Naive B cell (primary cell): ENCODE data around the gene MAEA. TPM values are rescaled to one million over a fixed set of nuclear protein-coding genes. Genes with fewer than 3 reads are reported as not detected.

Experiments used
- ATAC-seq, 2 donors: fragments of 150-1000 bp; cut with Tn5 transposase; 2 replicates each; pipeline ENCODE4 v1.10.0; 2021; ENCODE audit warnings: low read depth in 2 of 2, mild to moderate bottlenecking in 2 of 2, moderate library complexity in 2 of 2
- DNase-seq: peaks from one replicate; pipeline ENCODE4 v3.0.0; 2022
- H3K27ac Mint-ChIP-seq, 6 donors: one replicate each; pipeline ENCODE4 v1.8.0; 2020 to 2022; ENCODE audit warnings: mild to moderate bottlenecking in 6 of 6, mixed read lengths in 6 of 6, moderate library complexity in 5 of 6, inconsistent platforms in 2 of 6
- H3K27me3 Mint-ChIP-seq, 3 donors: one replicate each; pipeline ENCODE4 v1.8.0; 2021 to 2022; ENCODE audit warnings: mixed read lengths in 3 of 3, mild to moderate bottlenecking in 1 of 3
- H3K36me3 Mint-ChIP-seq, 2 donors: one replicate each; pipeline ENCODE4 v1.8.0; 2020 to 2022; ENCODE audit warnings: mixed read lengths in 2 of 2, inconsistent platforms in 1 of 2, mild to moderate bottlenecking in 1 of 2
- H3K4me1 Mint-ChIP-seq, 3 donors: one replicate each; pipeline ENCODE4 v1.8.0; 2020 to 2022; ENCODE audit warnings: mixed read lengths in 3 of 3, inconsistent platforms in 1 of 3, mild to moderate bottlenecking in 1 of 3, moderate library complexity in 1 of 3
- H3K4me3 Mint-ChIP-seq, 8 donors: one replicate each; pipeline ENCODE4 v1.8.0; 2020 to 2022; ENCODE audit warnings: mild to moderate bottlenecking in 8 of 8, mixed read lengths in 8 of 8, moderate library complexity in 8 of 8, inconsistent platforms in 2 of 8
- H3K9me3 Mint-ChIP-seq, 7 donors: one replicate each; pipeline ENCODE4 v1.8.0; 2020 to 2022; ENCODE audit warnings: mixed read lengths in 7 of 7, mild to moderate bottlenecking in 5 of 7, inconsistent platforms in 2 of 7, moderate library complexity in 1 of 7
- polyA plus RNA-seq, 6 donors: library from polyadenylated mRNA; unstranded; fragments of 300-500 nt; fragmentation: Illumina TruSeq; gene quantifications; one replicate each; pipeline ENCODE4 v1.2.3, GENCODE V29; 2021; ENCODE audit warnings: low read depth in 6 of 6

The MAEA gene
- 10 to 100 TPM; 45.7 to 72.6 (median 57.1) TPM for polyA plus RNA-seq

DNA sequence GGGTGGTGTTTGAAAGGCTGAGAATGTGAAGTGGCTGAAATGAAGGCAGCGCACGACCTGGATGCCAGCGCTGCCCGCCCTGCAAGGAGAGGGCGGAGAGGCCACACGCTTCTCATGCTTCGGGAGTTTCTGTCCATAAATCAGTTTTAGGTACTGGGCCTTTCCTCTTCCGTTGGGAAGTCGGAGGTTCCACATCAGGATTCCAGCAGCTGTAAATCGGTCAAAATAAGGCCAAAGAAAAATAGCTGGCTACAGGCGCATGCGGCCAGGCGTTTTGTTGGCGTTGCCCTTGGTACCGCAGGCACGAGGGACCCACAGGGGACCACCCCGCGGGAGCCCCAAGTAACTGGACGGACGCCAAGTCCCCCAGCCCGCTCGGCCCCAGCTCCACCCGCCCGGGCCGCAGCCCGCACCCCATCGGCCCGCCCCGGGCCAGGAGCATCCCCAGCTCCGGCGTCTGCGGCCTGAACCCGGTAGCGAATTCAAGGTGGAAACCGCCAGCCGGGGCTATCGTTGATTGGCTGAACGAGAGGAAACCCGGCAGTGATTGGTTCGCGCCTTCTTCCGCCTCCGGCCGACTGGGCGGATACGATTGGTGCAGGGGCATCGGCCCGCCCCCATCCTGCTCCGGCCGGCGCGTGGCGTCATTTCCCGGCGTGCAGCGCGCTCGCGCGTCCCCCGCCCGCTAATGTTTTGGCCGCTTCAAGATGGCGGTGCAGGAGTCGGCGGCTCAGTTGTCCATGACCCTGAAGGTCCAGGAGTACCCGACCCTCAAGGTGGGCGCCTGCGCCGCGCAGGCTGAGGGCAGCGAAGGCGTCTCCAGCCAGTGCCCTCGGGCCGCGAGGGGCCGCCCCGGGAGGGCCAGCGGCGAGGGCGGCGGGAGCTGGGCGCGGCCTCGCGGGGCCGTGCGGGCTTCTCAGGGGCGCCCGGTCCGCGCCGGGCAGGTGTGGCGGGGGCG lies at the start of gene MAEA:
Gene MAEA, plus strand, starts transcription at position 685 of the 958 bp plus-strand sequence. Its CDS starts 23 bp downstream, at position 708.
- ATAC-seq (peak; percentile 97), DNase-seq (peak; percentile 97)
- Mint-ChIP-seq H3K27me3 (peaks cover 0 to 4% (median 0%) of the 10 kb centered on the region in 3 donors), H3K4me3 (peak within 1 kb of the TSS; percentile 85 to 95 (median 90)), H3K9me3 (peaks cover 0 to 5% (median 4%) of the 10 kb centered on the region in 7 donors), H3K36me3 (peaks cover 0 to 8% of the 10 kb centered on the region in 2 donors), H3K27ac (peak within 1 kb of the TSS; percentile 89 to 96 (median 92)), H3K4me1 (peaks cover 31 to 45% (median 43%) of the 10 kb centered on the region in 3 donors)

DNA sequence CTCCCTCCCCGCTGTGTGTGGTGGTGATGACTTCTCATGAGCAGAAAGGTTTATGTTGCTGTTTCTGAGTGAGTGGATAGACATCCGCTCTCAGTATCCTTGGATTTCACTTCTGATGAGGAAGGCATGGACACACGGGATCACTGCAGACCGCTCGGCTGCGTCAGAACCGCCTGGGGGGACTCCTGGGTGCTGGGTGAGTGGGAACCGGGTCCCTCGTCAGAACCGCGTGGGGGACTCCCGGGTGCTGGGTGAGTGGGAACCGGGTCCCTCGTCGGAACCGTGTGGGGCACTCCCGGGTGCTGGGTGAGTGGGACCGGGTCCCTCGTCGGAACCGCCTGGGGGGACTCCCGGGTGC lies 49.8 kb upstream of the MAEA start:
- Mint-ChIP-seq H3K27ac (no peak overlapping the region), H3K27me3 (no peaks in the 10 kb centered on the region), H3K4me3 (no peak overlapping the region), H3K4me1 (peaks cover 24 to 39% (median 27%) of the 10 kb centered on the region in 3 donors), H3K36me3 (peaks cover 0 to 5% of the 10 kb centered on the region in 2 donors), H3K9me3 (no peaks in the 10 kb centered on the region)
- ATAC-seq (no peak), DNase-seq (no peak)

DNA sequence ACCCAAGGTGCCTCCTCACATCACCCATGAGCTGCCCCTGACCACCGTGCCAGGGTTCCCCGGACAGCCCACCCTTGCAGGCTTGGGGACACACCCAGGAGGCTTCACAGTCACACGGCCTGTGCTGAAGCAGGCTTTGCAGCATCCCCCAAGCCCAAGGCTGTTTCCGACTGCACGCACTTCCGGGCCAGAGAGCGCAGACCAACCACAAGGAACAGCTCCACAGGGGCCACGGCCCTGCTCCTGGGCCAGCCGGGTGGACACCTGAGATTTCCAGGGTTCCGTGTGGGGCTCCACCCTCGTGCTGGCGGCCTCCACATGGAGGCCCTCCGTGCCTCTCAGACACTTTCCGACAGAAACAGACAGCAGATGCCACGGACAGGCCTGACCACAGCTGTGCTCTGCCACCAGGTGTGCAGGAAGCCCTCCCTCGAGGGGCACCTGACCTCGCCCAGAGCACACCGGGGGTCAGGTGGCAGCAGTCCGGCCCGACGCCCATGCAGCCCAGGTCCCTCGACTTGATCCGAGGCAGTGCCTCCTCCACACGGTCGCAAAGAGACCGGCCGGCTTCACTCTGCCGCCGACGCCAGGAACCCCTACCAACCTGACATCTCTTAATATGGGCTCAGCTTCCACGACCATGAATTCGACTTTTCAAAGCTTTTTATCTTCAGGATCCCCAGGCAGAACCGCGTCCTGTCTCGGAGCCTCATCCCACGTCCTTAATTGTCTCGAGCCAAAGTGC lies 48.8 kb upstream of the MAEA start:
- peaks cover 30 to 43% (median 37%) of the 10 kb centered on the region in 3 donors for H3K4me1 Mint-ChIP-seq
- ATAC-seq (no peak), DNase-seq (no peak)
- no peaks in the 10 kb centered on the region for H3K27me3 Mint-ChIP-seq
- H3K36me3 Mint-ChIP-seq, result no peaks in the 10 kb centered on the region
- peak overlapping the region in 1 of 6 donors; percentile 80 for H3K27ac Mint-ChIP-seq
- H3K9me3 Mint-ChIP-seq, result no peaks in the 10 kb centered on the region
- H3K4me3 Mint-ChIP-seq, result peak overlapping the region in 3 of 8 donors; percentile 9 to 63 (median 38)

DNA sequence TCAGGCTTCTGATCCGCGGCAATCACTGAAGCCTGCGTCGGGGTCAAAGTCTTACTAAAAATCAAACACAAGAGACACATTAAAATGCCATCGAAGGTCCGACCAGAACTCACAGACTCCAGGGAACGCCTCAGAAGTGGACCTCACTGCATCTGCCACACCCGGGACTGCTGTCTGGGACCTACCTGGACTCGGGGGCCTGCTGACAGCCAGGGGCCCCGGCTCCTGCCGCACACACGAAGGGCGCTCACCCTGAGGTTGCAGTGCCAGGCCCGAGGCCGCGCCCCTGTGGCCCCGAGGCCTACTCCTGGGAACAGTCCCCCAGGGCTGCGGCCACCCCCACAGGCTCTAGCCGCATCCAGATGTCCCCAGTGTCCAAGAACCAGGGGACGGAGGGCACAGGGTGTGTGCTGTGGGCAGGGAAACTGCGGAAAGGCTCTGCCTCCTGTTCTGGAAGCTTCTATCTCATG lies 48.2 kb upstream of the MAEA start:
- Mint-ChIP-seq H3K9me3 (no peaks in the 10 kb centered on the region), H3K4me3 (peak overlapping the region in 2 of 8 donors; percentile 38 to 63), H3K27ac (peak overlapping the region in 1 of 6 donors; percentile 80), H3K36me3 (no peaks in the 10 kb centered on the region), H3K27me3 (no peaks in the 10 kb centered on the region), H3K4me1 (peaks cover 30 to 49% (median 43%) of the 10 kb centered on the region in 3 donors)
- ATAC-seq (no peak), DNase-seq (no peak)

DNA sequence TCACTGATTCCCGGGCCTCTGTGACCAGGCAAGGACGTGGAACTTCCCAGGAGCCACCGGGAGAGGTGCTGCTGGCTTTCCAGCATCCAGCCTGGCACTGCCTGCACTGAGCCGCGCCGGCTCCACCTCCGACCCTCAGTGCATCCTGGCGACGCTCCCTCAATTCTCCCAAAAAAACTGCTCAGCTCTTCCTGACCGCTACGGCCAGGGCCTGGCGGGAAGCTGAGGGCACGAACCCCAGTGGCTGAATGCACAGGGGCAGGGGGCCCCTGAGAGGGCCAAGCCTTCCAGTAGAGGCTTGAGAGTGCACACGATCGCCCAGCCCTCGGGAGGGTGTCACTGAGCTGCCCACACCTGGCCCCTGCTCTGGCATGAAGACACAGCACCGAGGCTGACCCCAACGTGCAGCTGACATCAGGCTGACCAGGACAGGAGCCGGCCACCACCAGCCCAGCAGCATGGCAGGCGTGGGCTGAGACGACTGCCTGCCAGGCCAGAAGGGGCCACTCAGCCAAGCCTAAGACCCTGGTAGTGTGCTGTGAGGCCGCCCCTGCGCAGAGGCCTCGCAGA lies 47.7 kb upstream of the MAEA start:
- ATAC-seq (no peak), DNase-seq (no peak)
- Mint-ChIP-seq H3K27me3 (no peaks in the 10 kb centered on the region), H3K36me3 (no peaks in the 10 kb centered on the region), H3K4me1 (peaks cover 32 to 54% (median 48%) of the 10 kb centered on the region in 3 donors), H3K4me3 (peak overlapping the region in 1 of 8 donors; percentile 40), H3K9me3 (no peaks in the 10 kb centered on the region), H3K27ac (peak overlapping the region in 1 of 6 donors; percentile 62)

DNA sequence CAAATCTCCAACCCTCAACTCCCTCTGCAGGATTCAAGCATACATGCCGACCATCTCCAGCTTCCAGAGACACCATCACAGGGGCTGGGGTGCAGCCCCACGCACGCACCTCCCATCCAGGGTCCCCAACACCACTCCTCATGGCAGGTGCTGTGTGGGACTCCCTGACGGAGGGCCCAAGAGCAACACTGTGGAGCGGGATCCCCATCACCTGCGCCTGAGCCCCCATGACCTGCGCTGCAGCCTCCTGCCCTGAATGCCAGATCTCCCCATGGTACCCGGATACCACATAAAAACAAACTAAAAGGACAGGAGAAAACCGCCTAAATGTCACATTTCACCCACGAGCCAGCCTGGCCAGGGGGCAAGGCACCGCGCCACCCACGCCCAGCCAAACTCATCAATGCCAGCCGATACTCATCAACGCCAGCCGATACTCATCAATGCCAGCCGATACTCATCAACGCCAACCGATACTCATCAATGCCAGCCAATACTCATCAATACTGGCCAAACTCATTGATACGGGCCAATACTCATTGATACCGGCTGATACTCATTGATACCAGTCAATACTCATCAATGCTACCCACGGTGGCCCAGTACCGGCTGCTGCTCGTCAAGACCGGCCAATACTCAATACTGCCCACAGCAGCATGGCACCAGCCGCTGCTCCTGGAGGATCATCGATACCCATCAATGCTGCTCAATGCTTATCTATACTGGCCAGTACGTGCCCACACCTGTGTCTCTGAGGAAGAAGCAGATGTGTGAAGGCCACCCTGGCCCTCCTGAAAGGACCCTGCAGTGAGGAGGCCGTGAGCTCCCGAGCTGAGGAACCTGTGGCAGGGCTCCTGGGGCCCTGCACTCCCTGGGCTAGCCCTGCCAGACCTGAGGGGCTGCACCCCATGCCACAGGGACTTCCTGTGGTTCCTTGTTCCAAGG lies 46.9 kb upstream of the MAEA start:
- Mint-ChIP-seq H3K36me3 (no peaks in the 10 kb centered on the region), H3K4me3 (peak overlapping the region in 2 of 8 donors; percentile 40 to 57), H3K9me3 (no peaks in the 10 kb centered on the region), H3K27me3 (no peaks in the 10 kb centered on the region), H3K4me1 (peaks cover 35 to 57% (median 51%) of the 10 kb centered on the region in 3 donors), H3K27ac (peak overlapping the region in 3 of 6 donors; percentile 57 to 97 (median 62))
- no peak for DNase-seq
- ATAC-seq, result no peak

DNA sequence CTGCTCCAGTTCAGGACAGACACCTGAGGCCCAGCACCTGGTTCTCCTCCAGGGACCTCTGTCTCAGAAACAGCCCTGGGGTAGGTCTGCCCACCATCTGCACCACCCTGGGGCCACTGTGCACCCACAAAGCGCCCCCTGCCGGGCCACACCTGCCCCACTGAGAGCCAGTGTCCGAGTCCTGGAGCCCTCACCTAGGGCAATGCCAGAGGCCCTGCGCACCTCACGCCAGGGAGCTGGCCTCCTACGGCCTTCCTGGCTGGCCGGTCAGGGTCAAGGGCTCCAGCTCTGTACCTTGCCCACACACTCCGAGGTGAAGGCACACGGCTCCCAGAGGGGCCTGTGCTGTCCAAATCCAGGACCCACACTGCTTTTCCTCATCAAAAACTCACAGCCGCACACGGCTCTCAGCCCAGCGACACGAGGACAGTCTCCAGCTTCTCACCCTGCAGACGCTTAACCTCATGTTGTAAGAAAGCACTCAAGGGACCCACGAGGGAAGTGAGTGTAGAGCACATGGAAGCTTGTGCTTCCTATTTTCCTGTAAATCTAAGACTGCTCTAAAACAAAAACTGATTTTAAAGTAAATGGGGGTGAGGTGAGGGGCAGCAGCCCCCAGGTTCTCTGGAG lies 46.1 kb upstream of the MAEA start:
- H3K9me3 Mint-ChIP-seq, result no peaks in the 10 kb centered on the region
- H3K4me1 Mint-ChIP-seq, result peaks cover 35 to 54% (median 51%) of the 10 kb centered on the region in 3 donors
- no peaks in the 10 kb centered on the region for H3K27me3 Mint-ChIP-seq
- H3K36me3 Mint-ChIP-seq, result no peaks in the 10 kb centered on the region
- ATAC-seq (no peak), DNase-seq (no peak)
- peak overlapping the region in 4 of 6 donors; percentile 76 to 89 (median 86) for H3K27ac Mint-ChIP-seq
- H3K4me3 Mint-ChIP-seq, result peak overlapping the region in 2 of 8 donors; percentile 4 to 57

DNA sequence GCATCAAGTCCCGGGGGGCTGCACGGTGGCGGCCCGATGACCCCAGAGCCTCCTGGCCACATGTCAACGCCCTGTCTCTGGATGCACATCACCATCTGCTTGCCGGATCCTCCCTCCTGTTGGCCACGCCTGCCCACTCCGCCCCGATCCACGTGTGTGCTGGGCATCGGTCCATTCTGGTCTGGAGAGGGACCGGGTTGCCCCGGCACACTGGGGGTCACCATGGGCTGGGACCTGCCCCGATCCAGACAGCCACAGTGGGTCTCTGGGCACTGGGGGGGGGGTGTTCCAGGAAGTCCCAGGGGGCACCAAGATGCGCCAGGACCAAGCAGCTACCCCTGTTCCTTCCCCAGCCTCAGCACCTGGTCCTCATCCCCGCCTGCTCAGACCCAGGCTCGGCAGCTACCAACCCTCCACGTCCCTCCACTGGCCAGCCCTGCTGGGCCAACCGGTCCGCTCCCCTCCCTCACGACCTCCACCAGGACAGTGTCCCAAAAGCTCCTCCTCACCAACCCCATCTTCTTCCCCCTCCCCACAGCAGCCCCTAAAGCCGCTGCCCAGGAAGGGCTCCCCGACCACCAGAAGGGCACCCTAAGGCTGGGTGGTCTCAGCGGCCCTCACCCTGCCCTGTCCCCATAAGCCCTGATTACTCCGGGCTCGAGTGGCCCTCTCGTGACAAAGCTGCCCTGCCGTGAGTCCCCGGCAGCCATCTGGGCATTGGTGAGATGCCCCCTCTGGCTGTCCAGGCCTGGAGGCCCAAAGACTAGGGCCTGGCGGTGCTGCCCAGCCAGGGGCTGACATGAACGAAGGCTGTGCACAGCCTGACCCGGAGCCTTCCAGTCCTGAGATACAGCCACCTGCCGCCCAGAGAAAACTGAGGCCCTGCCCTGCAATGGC lies 45.4 kb upstream of the MAEA start:
- H3K27me3 Mint-ChIP-seq, result no peaks in the 10 kb centered on the region
- peak overlapping the region in 6 of 8 donors; percentile 32 to 90 (median 56) for H3K4me3 Mint-ChIP-seq
- H3K9me3 Mint-ChIP-seq, result no peaks in the 10 kb centered on the region
- DNase-seq (no peak), ATAC-seq (no peak)
- peaks cover 35 to 51% (median 49%) of the 10 kb centered on the region in 3 donors for H3K4me1 Mint-ChIP-seq
- no peaks in the 10 kb centered on the region for H3K36me3 Mint-ChIP-seq
- H3K27ac Mint-ChIP-seq, result peak overlapping the region in 5 of 6 donors; percentile 76 to 89 (median 87)

DNA sequence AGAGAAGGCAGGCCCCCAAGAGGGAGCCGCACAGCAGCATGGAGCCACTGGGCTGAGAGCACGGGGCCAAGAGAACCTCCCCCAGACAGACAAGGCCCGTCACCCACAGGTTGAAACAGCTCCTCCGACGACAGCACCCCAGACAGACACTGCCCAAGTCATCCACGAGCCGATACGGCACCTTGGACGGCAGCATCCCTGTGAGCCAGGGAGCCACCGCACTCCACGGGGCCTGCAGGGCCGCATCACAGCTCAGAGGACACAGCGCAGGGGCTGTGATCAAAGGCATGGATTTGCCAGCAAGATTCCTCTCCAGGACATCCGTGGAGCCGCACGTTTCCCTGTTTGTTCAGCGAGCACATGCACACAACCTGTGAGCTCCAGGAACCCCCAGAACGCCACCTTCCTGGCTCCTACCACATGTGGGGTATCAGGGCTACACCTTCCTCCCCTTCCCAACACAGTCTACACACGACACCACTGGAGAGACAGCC lies 44.7 kb upstream of the MAEA start:
- Mint-ChIP-seq H3K27me3 (no peaks in the 10 kb centered on the region), H3K4me3 (peak overlapping the region in 7 of 8 donors; percentile 32 to 90 (median 62)), H3K9me3 (no peaks in the 10 kb centered on the region), H3K4me1 (peaks cover 39 to 56% (median 52%) of the 10 kb centered on the region in 3 donors), H3K27ac (peak overlapping the region in 3 of 6 donors; percentile 76 to 89 (median 87)), H3K36me3 (no peaks in the 10 kb centered on the region)
- DNase-seq, result no peak
- ATAC-seq, result no peak

DNA sequence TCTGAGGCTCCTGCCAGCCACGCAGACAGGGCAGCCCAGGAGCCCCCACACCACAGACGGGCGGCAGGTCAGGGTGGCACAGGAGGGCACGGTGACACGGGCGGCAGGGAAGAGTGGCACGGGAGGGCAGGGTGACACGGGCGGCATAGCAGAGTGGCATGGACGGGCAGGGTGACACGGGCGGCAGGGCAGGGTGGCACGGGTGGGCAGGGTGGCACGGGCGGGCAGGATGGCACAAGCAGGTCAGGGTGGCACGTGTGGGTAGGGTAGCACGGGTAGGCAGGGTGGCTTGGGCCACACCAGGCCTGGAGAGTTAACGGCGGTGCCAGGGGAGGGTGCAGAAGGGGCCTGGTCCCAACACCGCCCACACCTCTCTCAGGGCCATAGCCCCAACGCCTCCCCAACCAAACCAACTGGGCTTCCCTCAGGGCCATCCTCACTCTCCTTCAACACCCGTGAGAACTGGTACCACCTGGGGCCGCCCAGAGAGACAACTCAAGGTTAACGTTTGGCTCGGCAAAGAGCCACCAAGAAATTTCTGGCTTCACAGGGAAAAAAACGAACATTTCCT lies 44.1 kb upstream of the MAEA start:
- DNase-seq (no peak), ATAC-seq (no peak)
- H3K4me3 Mint-ChIP-seq, result peak overlapping the region in 7 of 8 donors; percentile 68 to 94 (median 90)
- H3K36me3 Mint-ChIP-seq, result no peaks in the 10 kb centered on the region
- H3K9me3 Mint-ChIP-seq, result no peaks in the 10 kb centered on the region
- H3K27ac Mint-ChIP-seq, result peak overlapping the region in 3 of 6 donors; percentile 59 to 89 (median 69)
- peaks cover 44 to 62% (median 58%) of the 10 kb centered on the region in 3 donors for H3K4me1 Mint-ChIP-seq
- H3K27me3 Mint-ChIP-seq, result no peaks in the 10 kb centered on the region
